Esophagus muscularis mucosa (tissue), 4 donors: ENCODE data around the gene DCC.

Experiments used
- EP300 ChIP-seq: sonication (generic); formaldehyde crosslinking; IDR thresholded peaks from one replicate; pipeline ENCODE4 v1.6.1; 2017; ENCODE audit warnings: antibody characterized with exemption
- POLR2A ChIP-seq: fragments of 450-650 bp; IDR thresholded peaks from one replicate; pipeline ENCODE4 v1.6.1; 2017; ENCODE audit warnings: antibody characterized with exemption, moderate library complexity, mild to moderate bottlenecking, low read depth
- POLR2AphosphoS5 ChIP-seq, 2 donors: sonication (generic); formaldehyde crosslinking; IDR thresholded peaks; one replicate each; pipeline ENCODE4 v1.6.1; 2017; ENCODE audit warnings: antibody characterized with exemption in 2 of 2
- TF ChIP-seq, protein P1 (sequence below), 3 experiments: fragments of 200-600 bp in 2 of 3; fragments of 450-650 bp in 1 of 3; sonication (generic) in 2 of 3; IDR thresholded peaks; one replicate each; pipeline ENCODE4 v1.5.1; 2017 to 2019; ENCODE audit warnings: antibody characterized with exemption in 3 of 3, mild to moderate bottlenecking in 2 of 3, moderate library complexity in 1 of 3

DNA sequence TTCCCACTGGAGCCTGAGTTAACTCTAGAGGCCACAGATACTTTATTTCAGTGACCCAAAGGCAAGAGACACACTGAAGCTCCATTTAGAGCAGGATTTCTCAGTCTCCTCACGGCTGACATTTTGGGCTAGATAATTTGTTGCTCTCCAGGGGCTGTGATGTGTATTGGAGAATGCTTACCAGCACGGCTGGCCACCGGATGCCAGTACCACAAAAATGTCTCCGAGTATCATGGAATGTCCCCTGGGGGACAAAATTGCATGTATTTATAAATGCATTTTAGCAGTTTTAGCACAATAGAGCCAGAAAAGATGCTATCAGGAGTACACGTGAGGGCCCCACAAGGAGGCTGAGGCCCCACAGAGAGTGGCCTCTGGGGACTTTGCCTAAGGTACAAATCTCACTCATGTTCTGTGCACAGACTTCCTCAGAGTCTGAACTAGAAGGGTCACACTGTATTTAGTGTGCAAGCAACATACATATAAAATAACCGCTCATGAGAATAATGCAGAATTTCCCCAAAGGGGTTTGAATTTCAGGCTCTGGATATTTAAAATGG is 20.5 kb upstream of the DCC start:
- TF ChIP-seq, protein P1, sequence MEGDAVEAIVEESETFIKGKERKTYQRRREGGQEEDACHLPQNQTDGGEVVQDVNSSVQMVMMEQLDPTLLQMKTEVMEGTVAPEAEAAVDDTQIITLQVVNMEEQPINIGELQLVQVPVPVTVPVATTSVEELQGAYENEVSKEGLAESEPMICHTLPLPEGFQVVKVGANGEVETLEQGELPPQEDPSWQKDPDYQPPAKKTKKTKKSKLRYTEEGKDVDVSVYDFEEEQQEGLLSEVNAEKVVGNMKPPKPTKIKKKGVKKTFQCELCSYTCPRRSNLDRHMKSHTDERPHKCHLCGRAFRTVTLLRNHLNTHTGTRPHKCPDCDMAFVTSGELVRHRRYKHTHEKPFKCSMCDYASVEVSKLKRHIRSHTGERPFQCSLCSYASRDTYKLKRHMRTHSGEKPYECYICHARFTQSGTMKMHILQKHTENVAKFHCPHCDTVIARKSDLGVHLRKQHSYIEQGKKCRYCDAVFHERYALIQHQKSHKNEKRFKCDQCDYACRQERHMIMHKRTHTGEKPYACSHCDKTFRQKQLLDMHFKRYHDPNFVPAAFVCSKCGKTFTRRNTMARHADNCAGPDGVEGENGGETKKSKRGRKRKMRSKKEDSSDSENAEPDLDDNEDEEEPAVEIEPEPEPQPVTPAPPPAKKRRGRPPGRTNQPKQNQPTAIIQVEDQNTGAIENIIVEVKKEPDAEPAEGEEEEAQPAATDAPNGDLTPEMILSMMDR (IDR thresholded peaks at IDR 0.05) = no peak
- TF ChIP-seq POLR2A (no peak), EP300 (no peak), POLR2AphosphoS5 (IDR thresholded peaks at IDR 0.05) (no peak)
